ENCODE results near the gene TMEM269.

Gene TMEM269

GRCh38 chr1:42736571-42737200 is 48.1 kb upstream of the TMEM269 start:
- no peak for TF ChIP-seq REST (IDR thresholded peaks at IDR 0.05; ENCODE audit: insufficient read depth in 1 of 2, low read depth in 2 of 2, low read length in 2 of 2)
- TF ChIP-seq POLR2AphosphoS5 (IDR thresholded peaks at IDR 0.05; ENCODE audit: low read depth, low read length), result no peak
- TF ChIP-seq TAF1 (IDR thresholded peaks at IDR 0.05; ENCODE audit: borderline replicate concordance, insufficient read depth, low read length), result no peak
- no peak for TF ChIP-seq SIN3A (IDR thresholded peaks at IDR 0.05; ENCODE audit: borderline replicate concordance, insufficient read depth, low read length)
- TF ChIP-seq FOXP2 (optimal IDR thresholded peaks at IDR 0.05; ENCODE audit: borderline replicate concordance, extremely low read depth, extremely low read length, insufficient read depth), result no peak

- no peak for TF ChIP-seq TAF1 (IDR thresholded peaks at IDR 0.05; ENCODE audit: borderline replicate concordance, insufficient read depth, low read length)
- TF ChIP-seq FOXP2 (optimal IDR thresholded peaks at IDR 0.05; ENCODE audit: borderline replicate concordance, extremely low read depth, extremely low read length, insufficient read depth), result no peak
- no peak for TF ChIP-seq REST (IDR thresholded peaks at IDR 0.05; ENCODE audit: insufficient read depth in 1 of 2, low read depth in 2 of 2, low read length in 2 of 2)
- no peak for TF ChIP-seq SIN3A (IDR thresholded peaks at IDR 0.05; ENCODE audit: borderline replicate concordance, insufficient read depth, low read length)
- TF ChIP-seq POLR2AphosphoS5 (IDR thresholded peaks at IDR 0.05; ENCODE audit: low read depth, low read length), result no peak
These were observed 47.5 kb upstream of the TMEM269 start for GRCh38 chr1:42737257-42737656.

DNA sequence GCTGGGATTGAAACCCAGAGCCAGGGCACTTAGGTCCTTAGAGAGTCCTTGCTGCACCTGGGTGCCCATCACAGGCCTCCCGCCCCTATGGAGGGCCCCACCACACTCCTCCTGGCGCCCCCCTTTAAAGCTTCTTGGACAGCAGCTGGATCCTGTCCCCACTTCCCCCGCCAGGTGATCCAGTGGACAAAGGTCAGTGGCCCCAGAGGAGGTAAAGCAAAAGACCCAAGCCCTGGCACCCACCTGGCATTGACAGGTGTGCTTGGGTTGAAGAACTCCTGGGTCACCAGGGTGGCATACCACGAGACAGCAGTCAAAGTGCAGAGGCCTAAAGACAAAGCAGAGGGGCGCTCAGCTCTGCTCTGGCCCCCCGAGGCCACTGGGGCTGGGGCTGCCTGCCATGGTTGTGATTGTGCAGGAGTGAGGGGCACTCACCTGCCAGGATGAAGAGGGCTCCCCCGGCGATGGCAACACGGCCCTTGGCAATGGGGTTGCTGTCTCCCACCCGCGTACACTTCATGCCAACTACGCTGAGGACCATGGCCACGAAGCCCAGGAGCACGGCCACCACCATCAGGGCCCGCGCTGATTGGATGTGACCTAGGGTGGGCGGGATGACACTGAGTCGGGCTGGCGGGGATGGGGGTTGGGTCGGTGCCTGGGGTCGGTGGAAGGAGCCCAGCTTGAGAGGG is 46.7 kb upstream of the TMEM269 start:
- no peak for TF ChIP-seq POLR2AphosphoS5 (IDR thresholded peaks at IDR 0.05; ENCODE audit: low read depth, low read length)
- TF ChIP-seq SIN3A (IDR thresholded peaks at IDR 0.05; ENCODE audit: borderline replicate concordance, insufficient read depth, low read length), result no peak
- no peak for TF ChIP-seq FOXP2 (optimal IDR thresholded peaks at IDR 0.05; ENCODE audit: borderline replicate concordance, extremely low read depth, extremely low read length, insufficient read depth)
- TF ChIP-seq REST (IDR thresholded peaks at IDR 0.05; ENCODE audit: insufficient read depth in 1 of 2, low read depth in 2 of 2, low read length in 2 of 2), result no peak
- TF ChIP-seq TAF1 (IDR thresholded peaks at IDR 0.05; ENCODE audit: borderline replicate concordance, insufficient read depth, low read length), result no peak

GRCh38 chr1:42738678-42739226 is 46.0 kb upstream of the TMEM269 start:
- TF ChIP-seq POLR2AphosphoS5 (IDR thresholded peaks at IDR 0.05; ENCODE audit: low read depth, low read length) (no peak), FOXP2 (optimal IDR thresholded peaks at IDR 0.05; ENCODE audit: borderline replicate concordance, extremely low read depth, extremely low read length, insufficient read depth) (no peak), TAF1 (IDR thresholded peaks at IDR 0.05; ENCODE audit: borderline replicate concordance, insufficient read depth, low read length) (no peak), REST (IDR thresholded peaks at IDR 0.05; ENCODE audit: insufficient read depth in 1 of 2, low read depth in 2 of 2, low read length in 2 of 2) (no peak), SIN3A (IDR thresholded peaks at IDR 0.05; ENCODE audit: borderline replicate concordance, insufficient read depth, low read length) (no peak)
